Panc1 (cell line): ENCODE measurements around the gene AGBL4.

Source experiments
- TCF7L2 ChIP-seq: IDR thresholded peaks from 2 replicates; pipeline ENCODE4 v1.6.1; 2011; ENCODE audit warnings: mild to moderate bottlenecking, low read depth, low read length, inconsistent platforms
- TF ChIP-seq, protein P1 (sequence below): fragments of 450-650 bp; IDR thresholded peaks from 2 replicates; pipeline ENCODE4 v1.5.1; 2017; ENCODE audit warnings: mild to moderate bottlenecking

DNA sequence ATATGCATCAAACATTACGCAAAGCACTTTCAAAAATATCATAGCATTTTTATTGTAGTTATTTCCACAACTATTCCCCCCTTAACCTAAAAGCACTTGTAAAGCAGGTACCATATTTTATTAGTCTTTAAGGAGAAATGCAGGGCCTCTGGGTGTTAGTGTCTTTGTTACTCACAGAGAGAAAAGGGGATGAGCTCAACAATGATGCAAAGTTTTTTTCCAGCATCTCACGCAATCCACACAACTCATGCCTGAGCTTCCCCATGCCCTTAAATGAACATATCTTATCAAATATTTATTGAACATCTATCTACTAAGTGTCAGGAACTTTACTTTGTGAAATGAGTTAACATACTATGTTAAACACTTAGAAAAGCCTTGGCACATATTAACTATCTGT is 1297.6 kb downstream of the AGBL4 start:
- no peak for TF ChIP-seq TCF7L2
- TF ChIP-seq, protein P1, sequence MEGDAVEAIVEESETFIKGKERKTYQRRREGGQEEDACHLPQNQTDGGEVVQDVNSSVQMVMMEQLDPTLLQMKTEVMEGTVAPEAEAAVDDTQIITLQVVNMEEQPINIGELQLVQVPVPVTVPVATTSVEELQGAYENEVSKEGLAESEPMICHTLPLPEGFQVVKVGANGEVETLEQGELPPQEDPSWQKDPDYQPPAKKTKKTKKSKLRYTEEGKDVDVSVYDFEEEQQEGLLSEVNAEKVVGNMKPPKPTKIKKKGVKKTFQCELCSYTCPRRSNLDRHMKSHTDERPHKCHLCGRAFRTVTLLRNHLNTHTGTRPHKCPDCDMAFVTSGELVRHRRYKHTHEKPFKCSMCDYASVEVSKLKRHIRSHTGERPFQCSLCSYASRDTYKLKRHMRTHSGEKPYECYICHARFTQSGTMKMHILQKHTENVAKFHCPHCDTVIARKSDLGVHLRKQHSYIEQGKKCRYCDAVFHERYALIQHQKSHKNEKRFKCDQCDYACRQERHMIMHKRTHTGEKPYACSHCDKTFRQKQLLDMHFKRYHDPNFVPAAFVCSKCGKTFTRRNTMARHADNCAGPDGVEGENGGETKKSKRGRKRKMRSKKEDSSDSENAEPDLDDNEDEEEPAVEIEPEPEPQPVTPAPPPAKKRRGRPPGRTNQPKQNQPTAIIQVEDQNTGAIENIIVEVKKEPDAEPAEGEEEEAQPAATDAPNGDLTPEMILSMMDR: no peak
